ENCODE results near the gene KCNN4. TPM values are rescaled to one million over a fixed set of nuclear protein-coding genes. Genes with fewer than 3 reads are reported as not detected.

Gene KCNN4
- total RNA-seq, 1 donor from 2014 or later = 0.46 TPM

DNA sequence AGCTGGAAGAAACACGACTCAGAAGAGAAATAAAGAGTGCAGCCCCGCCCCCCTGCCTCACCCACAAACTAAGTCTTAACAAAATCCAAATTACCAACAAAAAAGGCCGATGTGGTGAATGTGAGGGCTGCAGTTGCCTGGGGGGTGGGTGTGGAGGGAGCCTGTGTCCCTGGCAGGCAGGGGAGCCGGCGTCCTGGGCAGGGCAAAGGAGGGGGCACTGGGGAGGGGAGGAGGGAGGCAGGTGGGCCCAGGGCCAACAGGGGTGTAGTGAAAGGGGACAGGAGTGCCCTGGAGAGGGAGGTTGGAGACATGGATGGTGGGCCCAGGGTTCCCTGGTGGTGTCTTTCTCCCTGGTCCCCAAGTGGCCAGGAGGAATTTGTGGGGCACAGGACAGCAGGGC, 60.9 kb downstream of the KCNN4 start:
- DNase-seq (ENCODE audit: low read depth, low spot score) = no peak

DNA sequence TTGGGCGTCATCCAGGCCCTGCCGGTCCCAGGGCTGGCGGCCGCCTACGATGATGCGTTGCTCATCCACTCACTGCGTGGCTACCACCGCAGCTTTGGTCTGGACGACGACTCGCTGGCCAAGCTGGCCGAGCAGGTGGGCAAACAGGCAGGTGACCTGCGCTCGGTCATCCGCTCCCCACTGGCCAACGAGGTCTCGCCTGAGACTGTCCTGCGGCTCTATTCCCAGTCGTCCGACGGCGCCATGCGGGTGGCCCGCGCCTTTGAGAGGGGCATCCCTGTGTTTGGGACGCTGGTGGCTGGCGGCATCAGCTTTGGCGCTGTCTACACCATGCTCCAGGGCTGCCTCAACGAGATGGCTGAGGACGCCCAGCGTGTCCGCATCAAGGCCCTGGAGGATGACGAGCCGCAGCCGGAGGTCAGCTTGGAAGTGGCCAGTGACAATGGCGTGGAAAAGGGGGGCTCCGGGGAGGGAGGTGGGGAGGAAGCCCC, 61.4 kb downstream of the KCNN4 start:
- DNase-seq (ENCODE audit: low read depth, low spot score) = no peak

DNA sequence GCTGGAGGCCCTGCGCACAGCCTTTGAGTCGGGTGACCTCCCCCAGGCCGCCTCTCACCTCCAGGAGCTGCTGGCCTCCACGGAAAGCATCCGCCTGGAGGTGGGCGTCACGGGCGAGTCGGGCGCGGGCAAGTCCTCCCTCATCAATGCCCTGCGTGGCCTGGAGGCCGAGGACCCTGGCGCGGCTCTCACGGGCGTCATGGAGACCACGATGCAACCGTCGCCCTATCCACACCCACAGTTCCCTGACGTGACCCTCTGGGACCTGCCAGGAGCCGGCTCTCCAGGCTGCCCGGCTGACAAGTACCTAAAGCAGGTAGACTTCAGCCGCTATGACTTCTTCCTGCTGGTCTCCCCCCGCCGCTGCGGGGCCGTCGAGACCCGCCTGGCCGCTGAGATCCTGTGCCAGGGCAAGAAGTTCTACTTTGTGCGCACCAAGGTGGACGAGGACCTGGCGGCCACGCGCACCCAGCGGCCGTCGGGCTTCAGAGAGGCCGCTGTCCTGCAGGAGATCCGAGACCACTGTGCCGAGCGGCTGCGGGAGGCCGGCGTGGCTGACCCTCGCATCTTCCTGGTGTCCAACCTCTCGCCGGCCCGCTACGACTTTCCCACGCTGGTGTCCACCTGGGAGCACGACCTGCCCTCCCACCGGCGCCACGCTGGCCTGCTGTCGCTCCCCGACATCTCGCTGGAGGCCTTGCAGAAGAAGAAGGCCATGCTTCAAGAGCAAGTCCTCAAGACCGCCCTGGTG, 62.0 kb downstream of the KCNN4 start:
- DNase-seq (ENCODE audit: low read depth, low spot score) = no peak

Other genes starting within 250 kb of the KCNN4 start
- 0.07 TPM in 1 of 2 replicates, not detected in the other for gene ZNF575, start 247.8 kb downstream of the KCNN4 start, total RNA-seq
- 18.4 and 19.5 TPM in 2 replicates for gene XRCC1, start 205.4 kb downstream of the KCNN4 start, total RNA-seq
- gene PINLYP, start 205.2 kb downstream of the KCNN4 start, total RNA-seq = 0.73 and 2.3 TPM in 2 replicates
- 26.2 and 27.0 TPM in 2 replicates for gene IRGQ, start 184.8 kb downstream of the KCNN4 start, total RNA-seq
- gene ZNF576, start 184.4 kb downstream of the KCNN4 start, total RNA-seq = 15.0 and 16.0 TPM in 2 replicates
- gene SRRM5, start 168.9 kb downstream of the KCNN4 start, total RNA-seq = 0.04 TPM in 1 of 2 replicates, not detected in the other
- 36.0 and 48.7 TPM in 2 replicates for gene ZNF428, start 161.3 kb downstream of the KCNN4 start, total RNA-seq
- gene CADM4, start 141.1 kb downstream of the KCNN4 start, total RNA-seq = 4.3 and 5.6 TPM in 2 replicates
- 55.2 and 72.8 TPM in 2 replicates for gene PLAUR, start 110.8 kb downstream of the KCNN4 start, total RNA-seq
- not detected in 2 replicates for gene IRGC, start 64.9 kb downstream of the KCNN4 start, total RNA-seq
- gene SMG9, start 26.0 kb downstream of the KCNN4 start, total RNA-seq = 5.9 and 10.4 TPM in 2 replicates
- gene LYPD5, start 21.5 kb upstream of the KCNN4 start, total RNA-seq = 0.39 and 0.53 TPM in 2 replicates
- gene ZNF283, start 46.3 kb upstream of the KCNN4 start, total RNA-seq = 7.9 and 13.0 TPM in 2 replicates
- gene ZNF404, start 103.0 kb upstream of the KCNN4 start, total RNA-seq = 0.86 and 2.0 TPM in 2 replicates
- gene ZNF45, start 154.3 kb upstream of the KCNN4 start, total RNA-seq = 18.5 and 20.7 TPM in 2 replicates
- 3.6 and 7.7 TPM in 2 replicates for gene ZNF221, start 170.3 kb upstream of the KCNN4 start, total RNA-seq
- gene ZNF155, start 203.2 kb upstream of the KCNN4 start, total RNA-seq = 5.3 and 7.6 TPM in 2 replicates
- gene ZNF230, start 222.0 kb upstream of the KCNN4 start, total RNA-seq = 2.4 and 4.3 TPM in 2 replicates
- 4.7 and 6.7 TPM in 2 replicates for gene ZNF222, start 244.4 kb upstream of the KCNN4 start, total RNA-seq